ENCODE results near the gene COL18A1. TPM values are rescaled to one million over a fixed set of nuclear protein-coding genes. Genes with fewer than 3 reads are reported as not detected.

COL18A1 gene
- polyA plus RNA-seq, 1 of the 3 experiments (the other 2 are of a cell fraction): 118 TPM

- Histone ChIP-seq H3K27me3 (ENCODE audit: insufficient read depth) (no peaks in the 10 kb centered on the region), H3K36me3 (replicated peaks in 1 of 2; ENCODE audit: control insufficient read depth in 1 of 2, insufficient read depth in 2 of 2, low read length in 1 of 2) (peaks cover 5 to 35% of the 10 kb centered on the region in 2 experiments), H3K4me3 (ENCODE audit: low read depth in 2 of 2, low read length in 1 of 2) (no peak overlapping the region), H3K79me2 (ENCODE audit: insufficient read depth) (no peaks in the 10 kb centered on the region), H3K4me2 (no peak overlapping the region), H3K27ac (ENCODE audit: low read depth in 2 of 2, low read length in 1 of 2) (no peak overlapping the region), H3K9me2 (no peaks in the 10 kb centered on the region), H3F3A (replicated peaks; ENCODE audit: insufficient read depth) (peaks cover 5% of the 10 kb centered on the region), H4K20me1 (ENCODE audit: insufficient read depth) (no peaks in the 10 kb centered on the region), H2AFZ (ENCODE audit: low read depth) (no peak overlapping the region), H3K9ac (no peak overlapping the region), H3K9me3 (no peaks in the 10 kb centered on the region), H3K4me1 (ENCODE audit: control insufficient read depth in 1 of 2, insufficient read depth in 2 of 2, low read depth in 1 of 2, low read length in 1 of 2) (no peaks in the 10 kb centered on the region)
- 81% methylated on average over 9 of the region's 9 CpGs for WGBS (ENCODE audit: low lambda C conversion rate)
- TF ChIP-seq USF1 (IDR thresholded peaks at IDR 0.05; ENCODE audit: borderline replicate concordance, low read depth): no peak
- TF ChIP-seq RXRA (IDR thresholded peaks at IDR 0.05; ENCODE audit: borderline replicate concordance, low read depth): no peak
- no peak for TF ChIP-seq TEAD4 (IDR thresholded peaks at IDR 0.05; ENCODE audit: borderline replicate concordance, insufficient read depth)
- no peak for TF ChIP-seq EZH2phosphoT487 (IDR thresholded peaks at IDR 0.05; ENCODE audit: borderline replicate concordance, low read depth)
- no peak for TF ChIP-seq NRF1 (IDR thresholded peaks at IDR 0.05; ENCODE audit: low read depth, low read length)
- TF ChIP-seq GABPA (IDR thresholded peaks at IDR 0.05; ENCODE audit: low read depth): no peak
- no peak for TF ChIP-seq RFX5 (IDR thresholded peaks at IDR 0.05; ENCODE audit: low read length)
- TF ChIP-seq CHD2 (IDR thresholded peaks at IDR 0.05; ENCODE audit: low read length, partially characterized antibody): no peak
- TF ChIP-seq FOXM1 (IDR thresholded peaks at IDR 0.05; ENCODE audit: low read depth): no peak
- no peak for TF ChIP-seq ZBTB33 (IDR thresholded peaks at IDR 0.05; ENCODE audit: borderline replicate concordance, low read depth)
- no peak for TF ChIP-seq POLR2AphosphoS5 (IDR thresholded peaks at IDR 0.05; ENCODE audit: low read depth, low read length)
- no peak for TF ChIP-seq IRF3 (IDR thresholded peaks at IDR 0.05; ENCODE audit: low read depth, low read length)
- no peak for TF ChIP-seq GATA2 (CRISPR knock-in tag; IDR thresholded peaks at IDR 0.05)
- no peak for TF ChIP-seq FOXJ3 (CRISPR knock-in tag; IDR thresholded peaks at IDR 0.05)
- TF ChIP-seq RAD21 (IDR thresholded peaks at IDR 0.05; ENCODE audit: low read length): no peak
- TF ChIP-seq CTCF (IDR thresholded peaks at IDR 0.05): no peak
- TF ChIP-seq EP300 (IDR thresholded peaks at IDR 0.05; ENCODE audit: borderline replicate concordance in 1 of 2, low read depth in 1 of 2, low read length in 1 of 2): no peak
- TF ChIP-seq NFIC (IDR thresholded peaks at IDR 0.05; ENCODE audit: borderline replicate concordance): no peak
- no peak for TF ChIP-seq TAF1 (IDR thresholded peaks at IDR 0.05; ENCODE audit: borderline replicate concordance, low read depth, low read length)
- POLR2A ChIA-PET: no interaction called here
- DNase-seq: no peak
- CTCF ChIA-PET: no interaction called here
Observed at GRCh38 chr21:45498646-45499000, 93.7 kb downstream of the COL18A1 start.
